Measurements from ENCODE around the gene ITCH.

GRCh38 chr20:34557936-34558319, 194.9 kb downstream of the ITCH start:
- TF ChIP-seq POLR2A (IDR thresholded peaks at IDR 0.05; ENCODE audit: low read depth, low read length) (no peak), POLR2AphosphoS5 (IDR thresholded peaks at IDR 0.05; ENCODE audit: low read depth, low read length) (no peak)
